Peyer's patch (tissue), 4 donors: ENCODE data around the gene IVD.

Source experiments
- CTCF ChIP-seq, 6 experiments: fragments of 450-650 bp in 4 of 6; fragments of 200-600 bp in 2 of 6; sonication (generic) in 1 of 6; IDR thresholded peaks; one replicate each; pipeline ENCODE4 v1.5.1; 2017 to 2019; ENCODE audit warnings: antibody characterized with exemption in 6 of 6, mild to moderate bottlenecking in 3 of 6, moderate library complexity in 1 of 6
- POLR2A ChIP-seq, 2 donors: fragments of 450-650 bp; IDR thresholded peaks; one replicate each; pipeline ENCODE4 v1.5.1; 2017; ENCODE audit warnings: antibody characterized with exemption in 2 of 2, mild to moderate bottlenecking in 2 of 2, moderate library complexity in 2 of 2

GRCh38 chr15:40452296-40453090, 46.9 kb downstream of the IVD start:
- no peak for TF ChIP-seq POLR2A (IDR thresholded peaks at IDR 0.05)
- no peak for TF ChIP-seq CTCF (IDR thresholded peaks at IDR 0.05)
